ENCODE data around the gene ZNF710. TPM values are rescaled to one million over a fixed set of nuclear protein-coding genes. Genes with fewer than 3 reads are reported as not detected.

Gene ZNF710
- total RNA-seq, 1 experiment from 2014 or later, result 10.0 TPM

GRCh38 chr15:90044916-90045371 is 43.8 kb downstream of the ZNF710 start:
- no peaks in the 10 kb centered on the region for H3K36me3 ChIP-seq (ENCODE audit: control insufficient read depth in 1 of 2, insufficient read depth in 2 of 2, low read length in 2 of 2)
- H3K9me2 ChIP-seq (ENCODE audit: insufficient read depth), result no peaks in the 10 kb centered on the region
- no TSS peak for BruUV-seq (replicated peaks)
- DNase-seq (ENCODE audit: low read depth, low spot score), result no peak
- ChIA-PET POLR2A (no interaction called here), CTCF (no interaction called here), RAD21 (ENCODE audit: low non-redundant PET in 1 of 2, low total read pairs in 2 of 2, uncharacterized antibody in 2 of 2, unreplicated experiment in 2 of 2) (no interaction called here)
- no peak overlapping the region for H3K27ac ChIP-seq (ENCODE audit: low read depth, low read length)
- no peaks in the 10 kb centered on the region for H3K79me2 ChIP-seq (ENCODE audit: insufficient read depth, low read length)
- intact Hi-C loops (cut with micrococcal nuclease), result no loop called here
- no peak overlapping the region for H2AFZ ChIP-seq (ENCODE audit: low read depth, low read length, poor library complexity, severe bottlenecking)
- ATAC-seq, result no peak
- H3K27me3 ChIP-seq (ENCODE audit: insufficient read depth, low read length), result no peaks in the 10 kb centered on the region
- H3K9me3 ChIP-seq (ENCODE audit: control insufficient read depth in 1 of 2, insufficient read depth in 1 of 2, low read depth in 1 of 2, low read length in 2 of 2), result no peaks in the 10 kb centered on the region
- H3K9ac ChIP-seq (ENCODE audit: low read length), result no peak overlapping the region
- H3K4me2 ChIP-seq (ENCODE audit: low read length), result no peak overlapping the region
- no peak overlapping the region for H3K4me3 ChIP-seq (replicated peaks in 1 of 2; ENCODE audit: low read depth in 1 of 2, low read length in 2 of 2)
- peaks cover 11 to 15% of the 10 kb centered on the region in 2 experiments; a peak in 2 of 4 replicates for H3K4me1 ChIP-seq (ENCODE audit: control insufficient read depth in 1 of 2, insufficient read depth in 2 of 2, low read length in 2 of 2)
- TF ChIP-seq CEBPB (IDR thresholded peaks at IDR 0.05; ENCODE audit: low read depth) (no peak), FOSL1 (IDR thresholded peaks at IDR 0.05; ENCODE audit: low read depth) (no peak), SIN3A (IDR thresholded peaks at IDR 0.05; ENCODE audit: low read depth) (no peak), POLR2A (IDR thresholded peaks at IDR 0.05; ENCODE audit: borderline replicate concordance, extremely low read depth, insufficient read depth, insufficient read length) (no peak), JUND (IDR thresholded peaks at IDR 0.05) (no peak), ZNF274 (IDR thresholded peaks at IDR 0.05; ENCODE audit: low read depth, low read length) (no peak), YY1 (IDR thresholded peaks at IDR 0.05; ENCODE audit: extremely low read depth, insufficient replicate concordance, low read depth, low read length) (no peak), EZH2 (IDR thresholded peaks at IDR 0.05) (no peak), ELF1 (IDR thresholded peaks at IDR 0.05; ENCODE audit: borderline replicate concordance, low read depth) (no peak), ATF3 (IDR thresholded peaks at IDR 0.05) (no peak), RAD21 (IDR thresholded peaks at IDR 0.05; ENCODE audit: low read depth) (no peak), SRF (IDR thresholded peaks at IDR 0.05; ENCODE audit: low read depth) (no peak), CBX3 (IDR thresholded peaks at IDR 0.05; ENCODE audit: low read depth) (no peak), ZFX (IDR thresholded peaks at IDR 0.05) (no peak), TCF7L2 (IDR thresholded peaks at IDR 0.05; ENCODE audit: borderline replicate concordance, extremely low read depth, insufficient read depth, insufficient read length) (no peak), SP1 (IDR thresholded peaks at IDR 0.05; ENCODE audit: low read depth) (no peak), MAX (IDR thresholded peaks at IDR 0.05) (no peak), POLR2AphosphoS5 (IDR thresholded peaks at IDR 0.05; ENCODE audit: low read depth, low read length) (no peak)
- TF ChIP-seq, protein P1, sequence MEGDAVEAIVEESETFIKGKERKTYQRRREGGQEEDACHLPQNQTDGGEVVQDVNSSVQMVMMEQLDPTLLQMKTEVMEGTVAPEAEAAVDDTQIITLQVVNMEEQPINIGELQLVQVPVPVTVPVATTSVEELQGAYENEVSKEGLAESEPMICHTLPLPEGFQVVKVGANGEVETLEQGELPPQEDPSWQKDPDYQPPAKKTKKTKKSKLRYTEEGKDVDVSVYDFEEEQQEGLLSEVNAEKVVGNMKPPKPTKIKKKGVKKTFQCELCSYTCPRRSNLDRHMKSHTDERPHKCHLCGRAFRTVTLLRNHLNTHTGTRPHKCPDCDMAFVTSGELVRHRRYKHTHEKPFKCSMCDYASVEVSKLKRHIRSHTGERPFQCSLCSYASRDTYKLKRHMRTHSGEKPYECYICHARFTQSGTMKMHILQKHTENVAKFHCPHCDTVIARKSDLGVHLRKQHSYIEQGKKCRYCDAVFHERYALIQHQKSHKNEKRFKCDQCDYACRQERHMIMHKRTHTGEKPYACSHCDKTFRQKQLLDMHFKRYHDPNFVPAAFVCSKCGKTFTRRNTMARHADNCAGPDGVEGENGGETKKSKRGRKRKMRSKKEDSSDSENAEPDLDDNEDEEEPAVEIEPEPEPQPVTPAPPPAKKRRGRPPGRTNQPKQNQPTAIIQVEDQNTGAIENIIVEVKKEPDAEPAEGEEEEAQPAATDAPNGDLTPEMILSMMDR (IDR thresholded peaks at IDR 0.05 in 2 of 3, conservative IDR thresholded peaks at IDR 0.05 in 1 of 3; ENCODE audit: borderline replicate concordance in 1 of 3, insufficient read depth in 1 of 3, low read depth in 2 of 3, low read length in 2 of 3), result no peak
- TF ChIP-seq, protein P2, sequence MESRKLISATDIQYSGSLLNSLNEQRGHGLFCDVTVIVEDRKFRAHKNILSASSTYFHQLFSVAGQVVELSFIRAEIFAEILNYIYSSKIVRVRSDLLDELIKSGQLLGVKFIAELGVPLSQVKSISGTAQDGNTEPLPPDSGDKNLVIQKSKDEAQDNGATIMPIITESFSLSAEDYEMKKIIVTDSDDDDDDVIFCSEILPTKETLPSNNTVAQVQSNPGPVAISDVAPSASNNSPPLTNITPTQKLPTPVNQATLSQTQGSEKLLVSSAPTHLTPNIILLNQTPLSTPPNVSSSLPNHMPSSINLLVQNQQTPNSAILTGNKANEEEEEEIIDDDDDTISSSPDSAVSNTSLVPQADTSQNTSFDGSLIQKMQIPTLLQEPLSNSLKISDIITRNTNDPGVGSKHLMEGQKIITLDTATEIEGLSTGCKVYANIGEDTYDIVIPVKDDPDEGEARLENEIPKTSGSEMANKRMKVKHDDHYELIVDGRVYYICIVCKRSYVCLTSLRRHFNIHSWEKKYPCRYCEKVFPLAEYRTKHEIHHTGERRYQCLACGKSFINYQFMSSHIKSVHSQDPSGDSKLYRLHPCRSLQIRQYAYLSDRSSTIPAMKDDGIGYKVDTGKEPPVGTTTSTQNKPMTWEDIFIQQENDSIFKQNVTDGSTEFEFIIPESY (IDR thresholded peaks at IDR 0.05; ENCODE audit: extremely low read depth, insufficient replicate concordance, low read length), result no peak
- H4K20me1 ChIP-seq (ENCODE audit: insufficient read depth), result no peaks in the 10 kb centered on the region
